Measurements from ENCODE around the gene ELOVL5. TPM values are rescaled to one million over a fixed set of nuclear protein-coding genes. Genes with fewer than 3 reads are reported as not detected.

ELOVL5 gene
- 103 TPM in 2 replicates for total RNA-seq

GRCh38 chr6:53348371-53349208, at the start of gene ELOVL5:
Gene ELOVL5, minus strand, starts transcription at chr6:53348950. Its CDS starts 53,251 bp downstream, at chr6:53295699.

Other genes with a start within 250 kb of the ELOVL5 start
- gene GCM1, start 200.1 kb downstream of the ELOVL5 start, total RNA-seq, result not detected in 2 replicates
- gene GCLC, start 196.2 kb upstream of the ELOVL5 start, total RNA-seq, result 7.8 and 16.9 TPM in 2 replicates

Data from pericardium fibroblast (primary cell).